GM12878 (cell line): ENCODE measurements around the gene IVD.

ENCODE experiments used
- CBX5 ChIP-seq: sonication (generic); IDR thresholded peaks from 2 replicates; pipeline ENCODE4 v1.6.1; 2016; ENCODE audit warnings: low read depth, moderate library complexity, mild to moderate bottlenecking, inconsistent platforms
- CHD2 ChIP-seq: IDR thresholded peaks from 2 replicates; pipeline ENCODE4 v1.6.1; 2011; ENCODE audit warnings: low read depth, low read length, improper control_type of control experiment, borderline replicate concordance
- EP300 ChIP-seq, 2 experiments: fragments of 150-350 bp in 1 of 2; IDR thresholded peaks; 2 replicates each; pipeline ENCODE4 v1.6.1; 2011 to 2012; ENCODE audit warnings: low read depth in 2 of 2, low read length in 2 of 2, borderline replicate concordance in 1 of 2, improper control_type of control experiment in 1 of 2, inconsistent platforms in 1 of 2; ENCODE audit not compliant: control insufficient read depth in 1 of 2
- ETV6 ChIP-seq, 2 experiments: fragments of 450-650 bp in 1 of 2; IDR thresholded peaks in 1 of 2; conservative IDR thresholded peaks in 1 of 2; 2 replicates each; pipeline ENCODE4 v1.6.1; 2014; ENCODE audit warnings: antibody characterized with exemption in 1 of 2, borderline replicate concordance in 1 of 2, low read depth in 1 of 2, mild to moderate bottlenecking in 1 of 2, moderate library complexity in 1 of 2
- GABPA ChIP-seq: IDR thresholded peaks from 2 replicates; pipeline ENCODE4 v1.6.1; 2014; ENCODE audit warnings: antibody characterized with exemption, low read depth, mild to moderate bottlenecking, inconsistent platforms
- PBX3 ChIP-seq: IDR thresholded peaks from 2 replicates; pipeline ENCODE4 v1.6.1; 2011; ENCODE audit warnings: mild to moderate bottlenecking, low read depth, low read length, moderate library complexity; ENCODE audit not compliant: insufficient replicate concordance
- POLR2A ChIP-seq: IDR thresholded peaks from 2 replicates; pipeline ENCODE4 v1.6.1; 2011; ENCODE audit warnings: low read depth, mild to moderate bottlenecking, low read length
- POLR2AphosphoS5 ChIP-seq: IDR thresholded peaks from 2 replicates; pipeline ENCODE4 v1.6.1; 2011; ENCODE audit warnings: mild to moderate bottlenecking, low read length, inconsistent platforms
- REST ChIP-seq: IDR thresholded peaks from 2 replicates; pipeline ENCODE4 v1.6.1; 2012; ENCODE audit warnings: mild to moderate bottlenecking, low read depth, low read length
- SREBF2 ChIP-seq: IDR thresholded peaks from 2 replicates; pipeline ENCODE4 v1.6.1; 2012; ENCODE audit warnings: mild to moderate bottlenecking, low read length
- TARDBP ChIP-seq: IDR thresholded peaks from 2 replicates; pipeline ENCODE4 v1.6.1; 2016; ENCODE audit warnings: borderline replicate concordance
- ZNF207 ChIP-seq: fragments of 450-650 bp; IDR thresholded peaks from 2 replicates; pipeline ENCODE4 v1.6.1; 2014; ENCODE audit warnings: antibody characterized with exemption, mild to moderate bottlenecking, borderline replicate concordance
- TF ChIP-seq, protein P1 (sequence below), 3 experiments: IDR thresholded peaks in 2 of 3; conservative IDR thresholded peaks in 1 of 3; 2 replicates each; pipeline ENCODE4 v1.5.1; 2011; ENCODE audit warnings: low read depth in 3 of 3, low read length in 3 of 3, mild to moderate bottlenecking in 3 of 3, control low read depth in 2 of 3, moderate library complexity in 2 of 3, inconsistent platforms in 1 of 3, mixed read lengths in 1 of 3; ENCODE audit not compliant: control insufficient read depth in 2 of 3, insufficient read depth in 1 of 3; ENCODE audit errors: extremely low read depth in 1 of 3

GRCh38 chr15:40420071-40420713, 14.6 kb downstream of the IVD start:
- TF ChIP-seq PBX3 (no peak), GABPA (no peak), POLR2AphosphoS5 (no peak), ETV6 (conservative IDR thresholded peaks at IDR 0.05 in 1 of 2, IDR thresholded peaks at IDR 0.05 in 1 of 2; ENCODE audit: borderline replicate concordance in 1 of 2, low read depth in 1 of 2) (no peak), ZNF207 (no peak), SREBF2 (no peak), REST (no peak), CHD2 (no peak), TARDBP (no peak), POLR2A (0 out of 2 replicates have a peak, but pooled peaks have one; percentile 33), EP300 (IDR thresholded peaks at IDR 0.05; ENCODE audit: borderline replicate concordance in 1 of 2, control insufficient read depth in 1 of 2, low read depth in 2 of 2, low read length in 2 of 2) (no peak), CBX5 (no peak)
- TF ChIP-seq, protein P1, sequence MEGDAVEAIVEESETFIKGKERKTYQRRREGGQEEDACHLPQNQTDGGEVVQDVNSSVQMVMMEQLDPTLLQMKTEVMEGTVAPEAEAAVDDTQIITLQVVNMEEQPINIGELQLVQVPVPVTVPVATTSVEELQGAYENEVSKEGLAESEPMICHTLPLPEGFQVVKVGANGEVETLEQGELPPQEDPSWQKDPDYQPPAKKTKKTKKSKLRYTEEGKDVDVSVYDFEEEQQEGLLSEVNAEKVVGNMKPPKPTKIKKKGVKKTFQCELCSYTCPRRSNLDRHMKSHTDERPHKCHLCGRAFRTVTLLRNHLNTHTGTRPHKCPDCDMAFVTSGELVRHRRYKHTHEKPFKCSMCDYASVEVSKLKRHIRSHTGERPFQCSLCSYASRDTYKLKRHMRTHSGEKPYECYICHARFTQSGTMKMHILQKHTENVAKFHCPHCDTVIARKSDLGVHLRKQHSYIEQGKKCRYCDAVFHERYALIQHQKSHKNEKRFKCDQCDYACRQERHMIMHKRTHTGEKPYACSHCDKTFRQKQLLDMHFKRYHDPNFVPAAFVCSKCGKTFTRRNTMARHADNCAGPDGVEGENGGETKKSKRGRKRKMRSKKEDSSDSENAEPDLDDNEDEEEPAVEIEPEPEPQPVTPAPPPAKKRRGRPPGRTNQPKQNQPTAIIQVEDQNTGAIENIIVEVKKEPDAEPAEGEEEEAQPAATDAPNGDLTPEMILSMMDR (IDR thresholded peaks at IDR 0.05 in 2 of 3, conservative IDR thresholded peaks at IDR 0.05 in 1 of 3; ENCODE audit: control insufficient read depth in 2 of 3, extremely low read depth in 1 of 3, insufficient read depth in 1 of 3, low read depth in 3 of 3, low read length in 3 of 3) = no peak
